AG09319 (cell line): ENCODE data around the gene RPS6KL1.

Experiments used
- DNase-seq: peaks from one replicate; pipeline ENCODE4 v3.0.0-alpha.2; 2010; ENCODE audit warnings: low read depth; ENCODE audit errors: extremely low read depth
- CTCF ChIP-seq: IDR thresholded peaks from 2 replicates; pipeline ENCODE4 v1.5.1; 2011; ENCODE audit warnings: low read depth, mild to moderate bottlenecking, inconsistent platforms, low read length, moderate library complexity

RPS6KL1 gene

GRCh38 chr14:74940956-74941565 lies 18.0 kb upstream of the RPS6KL1 start:
- TF ChIP-seq CTCF, result no peak
- DNase-seq, result no peak

GRCh38 chr14:74938531-74939495 lies 15.8 kb upstream of the RPS6KL1 start:
- no peak for DNase-seq
- no peak for TF ChIP-seq CTCF

- no peak for TF ChIP-seq CTCF
Measured at GRCh38 chr14:74937171-74937570, 14.1 kb upstream of the RPS6KL1 start.

GRCh38 chr14:74936731-74937130 lies 13.7 kb upstream of the RPS6KL1 start:
- no peak for DNase-seq
- no peak for TF ChIP-seq CTCF

More at GRCh38 chr14:74937171-74937570, 14.1 kb upstream of the RPS6KL1 start:
- no peak for DNase-seq

- no peak for DNase-seq
- TF ChIP-seq CTCF, result no peak
Measured at GRCh38 chr14:74936151-74936550, 13.1 kb upstream of the RPS6KL1 start.

- no peak for DNase-seq
- TF ChIP-seq CTCF, result no peak
Measured at GRCh38 chr14:74935360-74935680, 12.3 kb upstream of the RPS6KL1 start.
